GM19023 (cell line): ENCODE data around the gene PLAU.
"Not testable (repeated sequence)": the region's sequence is repeated elsewhere in the genome, so short reads cannot be mapped to it uniquely, and the experiment has no call there.

Source experiments
- ATAC-seq: cut with Tn5 transposase; IDR thresholded peaks from one replicate; pipeline ENCODE4 v1.9.1; 2021; ENCODE audit warnings: mild to moderate bottlenecking, moderate library complexity; ENCODE audit not compliant: unreplicated experiment

The PLAU gene

GRCh38 chr10:73895381-73895780, 15.6 kb upstream of the PLAU start:
- not testable (repeated sequence) for ATAC-seq

- ATAC-seq, result no peak
These were observed 13.2 kb upstream of the PLAU start for GRCh38 chr10:73897693-73898092.

DNA sequence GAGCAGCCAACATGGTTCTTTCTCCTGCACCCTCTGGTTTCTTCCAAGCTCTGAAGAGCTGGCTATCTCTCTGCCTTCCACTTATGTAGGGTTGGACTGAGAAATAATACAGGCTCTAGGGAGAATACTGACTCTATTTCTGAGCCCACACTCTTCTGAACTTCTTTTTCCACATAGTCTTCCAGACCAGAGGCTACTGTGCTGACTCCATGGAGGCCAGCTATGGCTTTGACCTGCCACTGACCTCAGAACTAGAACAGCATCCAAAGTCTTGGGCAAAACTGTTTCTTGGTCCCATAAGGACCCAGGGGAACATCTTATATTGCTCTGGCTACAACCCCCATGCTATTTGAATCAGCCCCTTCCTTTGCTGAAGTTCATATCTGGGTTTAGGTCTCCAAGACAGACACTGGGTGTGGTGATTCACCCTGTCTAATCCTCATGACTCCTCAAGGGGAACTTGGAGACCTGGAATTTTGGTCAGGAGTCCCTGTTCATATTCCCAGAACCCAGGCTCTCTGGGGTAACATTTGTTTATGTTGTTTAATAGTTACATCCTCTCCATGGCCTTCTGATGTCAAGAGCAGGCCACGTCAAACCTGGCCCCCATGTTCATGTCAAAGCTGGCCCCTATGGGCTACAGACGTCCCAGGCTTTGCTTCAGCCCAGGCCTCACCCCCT, 12.1 kb upstream of the PLAU start:
- ATAC-seq, result no peak

DNA sequence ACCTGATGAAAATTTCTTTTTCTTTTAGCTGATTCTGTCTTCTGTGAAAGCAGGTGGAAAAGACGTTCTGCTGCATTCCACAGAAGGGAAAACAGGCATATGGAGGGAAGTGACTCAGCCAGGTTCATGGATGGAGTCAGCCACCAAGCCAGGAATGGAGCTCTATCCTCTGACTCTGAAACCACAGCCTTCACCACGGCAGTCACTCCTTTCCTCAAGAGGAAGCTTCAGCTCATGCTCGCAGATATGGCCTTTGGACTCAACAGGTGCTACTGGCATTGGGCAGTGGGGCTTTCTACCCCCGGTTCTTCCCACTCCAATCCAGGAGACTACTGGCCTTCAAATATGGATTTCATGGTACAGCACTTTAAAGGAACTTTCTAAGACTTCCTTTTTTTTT, 11.5 kb upstream of the PLAU start:
- no peak for ATAC-seq

GRCh38 chr10:73900064-73900463, 10.9 kb upstream of the PLAU start:
- ATAC-seq, result no peak

- no peak for ATAC-seq
These were observed 9.7 kb upstream of the PLAU start for GRCh38 chr10:73901261-73901660.

DNA sequence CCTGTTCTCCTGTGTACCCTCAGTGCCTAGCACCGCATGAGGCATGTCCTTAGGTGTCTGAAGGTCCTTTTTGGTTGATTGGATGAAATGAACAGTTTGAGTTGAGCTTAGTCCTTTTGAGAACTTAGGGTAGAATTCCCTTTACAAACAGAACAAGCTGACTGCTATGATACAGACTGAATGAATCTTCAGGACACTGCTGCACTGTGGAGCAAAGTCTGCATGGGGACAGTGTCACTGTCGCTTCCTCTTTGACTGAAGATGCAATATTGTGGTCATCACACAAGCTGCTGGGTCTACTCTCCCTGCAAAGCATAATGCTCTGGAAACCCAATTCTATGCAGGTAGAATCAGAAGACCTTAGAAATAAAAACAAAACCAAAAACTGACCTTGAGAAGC, 8.6 kb upstream of the PLAU start:
- no peak for ATAC-seq

DNA sequence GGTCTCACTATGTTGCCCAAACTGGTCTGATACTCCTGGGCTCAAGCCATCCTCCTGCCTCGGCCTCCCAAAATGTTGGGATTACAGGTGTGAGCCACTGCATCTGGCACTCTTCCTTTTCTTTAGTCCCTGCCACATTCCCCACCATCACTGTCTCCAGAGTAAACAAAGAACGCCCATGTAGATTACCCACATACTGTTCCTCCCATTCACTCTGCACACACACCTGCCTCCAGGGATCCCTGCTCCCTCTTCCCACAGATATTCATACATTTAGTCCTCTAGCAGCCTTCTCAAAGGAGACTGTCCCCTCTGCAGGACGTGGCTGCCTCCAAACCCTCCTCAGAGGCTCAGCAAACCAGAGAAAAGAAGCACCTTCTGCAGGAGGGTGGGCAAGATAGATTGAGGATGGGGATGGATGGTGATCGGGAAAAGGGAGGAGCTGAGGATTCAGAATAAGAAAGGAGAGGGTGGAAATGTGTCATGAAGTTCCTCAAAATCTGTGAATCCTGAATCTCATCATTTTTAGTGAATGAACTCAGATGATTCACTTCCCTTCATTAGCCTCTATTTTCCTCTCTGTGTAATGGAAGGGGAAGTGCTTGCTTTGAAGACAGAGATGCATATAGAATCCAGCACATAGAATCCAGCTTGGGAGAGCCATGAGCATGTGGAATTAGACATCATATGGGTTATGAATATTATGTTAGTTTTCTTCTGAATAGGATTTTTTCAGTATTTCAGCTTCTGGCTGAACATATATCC, 5.5 kb upstream of the PLAU start:
- no peak for ATAC-seq

- no peak for ATAC-seq
These were observed 4.1 kb upstream of the PLAU start for GRCh38 chr10:73906524-73907447.

DNA sequence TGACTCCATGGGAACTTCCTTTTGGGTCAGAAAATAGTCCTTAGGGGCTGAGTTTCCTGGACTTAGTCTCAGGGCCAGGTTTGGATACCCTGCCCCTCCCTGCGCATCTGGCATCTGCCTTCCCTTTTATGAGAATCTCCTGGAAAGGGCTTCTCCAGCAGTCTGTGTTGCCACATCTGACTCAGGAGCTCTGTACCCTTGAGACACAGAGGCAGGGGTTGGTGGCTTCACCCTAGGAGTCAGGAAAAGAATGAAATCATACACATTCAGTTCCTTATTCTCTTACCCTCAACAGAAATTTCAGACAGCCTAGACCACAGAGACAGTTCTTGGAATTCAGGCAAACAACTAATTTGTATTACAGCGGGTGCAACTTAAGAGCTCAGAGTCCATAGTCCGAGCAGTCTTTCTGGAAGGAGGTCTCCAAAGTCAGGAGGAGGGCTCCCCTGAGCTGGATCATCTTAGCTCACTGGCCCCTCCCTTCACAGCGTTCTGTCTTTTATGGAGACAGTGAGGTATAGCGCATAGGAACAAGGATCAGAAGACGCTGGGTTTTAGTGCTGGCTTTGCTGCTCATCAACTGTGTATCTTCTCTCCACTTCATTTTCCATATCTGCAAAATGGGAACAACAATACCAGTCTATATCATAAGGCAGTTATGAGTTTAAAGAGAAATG, 3.0 kb upstream of the PLAU start:
- ATAC-seq, result no peak

GRCh38 chr10:73908853-73909539, 1.9 kb upstream of the PLAU start:
- peak; percentile 57 for ATAC-seq

GRCh38 chr10:73909540-73910115, 1.3 kb upstream of the PLAU start:
- ATAC-seq, result no peak

DNA sequence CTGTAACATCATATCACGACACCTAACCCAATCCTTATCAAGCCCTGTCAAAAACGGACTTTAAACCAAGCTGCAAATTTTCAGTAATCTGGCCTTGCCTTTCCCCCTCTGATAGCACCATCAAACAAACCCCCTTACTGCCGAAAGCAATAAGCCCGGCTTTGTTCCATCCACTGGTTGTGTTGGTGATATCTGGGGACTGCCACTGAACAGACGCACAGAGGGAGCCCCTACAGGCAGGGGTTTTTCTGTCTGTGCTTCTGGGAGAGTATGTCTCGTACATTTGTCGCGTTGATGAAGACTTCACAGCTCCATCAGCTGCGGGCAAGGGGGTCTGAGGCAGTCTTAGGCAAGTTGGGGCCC, 550 bp upstream of the PLAU start:
- ATAC-seq, result no peak

DNA sequence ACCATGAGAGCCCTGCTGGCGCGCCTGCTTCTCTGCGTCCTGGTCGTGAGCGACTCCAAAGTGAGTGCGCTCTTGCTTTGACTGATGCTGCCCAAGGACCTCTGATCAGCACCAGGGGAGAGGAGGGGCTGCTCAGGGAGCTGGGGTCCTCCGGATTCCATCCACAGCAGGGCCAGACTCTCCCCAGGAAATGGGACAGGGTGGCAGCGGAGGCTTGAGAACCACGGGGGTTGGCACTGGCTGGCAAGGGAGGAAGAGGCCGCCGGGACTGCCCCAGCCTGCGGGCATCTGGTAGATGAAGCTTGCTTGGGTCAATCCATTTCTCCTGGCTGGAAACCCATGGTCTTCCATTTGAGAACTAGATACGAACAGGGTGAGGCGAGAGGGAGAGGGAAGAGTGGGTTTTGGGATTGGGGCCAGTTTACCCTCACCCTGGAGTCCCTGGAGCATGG, 647 bp downstream of the PLAU start:
- no peak for ATAC-seq

DNA sequence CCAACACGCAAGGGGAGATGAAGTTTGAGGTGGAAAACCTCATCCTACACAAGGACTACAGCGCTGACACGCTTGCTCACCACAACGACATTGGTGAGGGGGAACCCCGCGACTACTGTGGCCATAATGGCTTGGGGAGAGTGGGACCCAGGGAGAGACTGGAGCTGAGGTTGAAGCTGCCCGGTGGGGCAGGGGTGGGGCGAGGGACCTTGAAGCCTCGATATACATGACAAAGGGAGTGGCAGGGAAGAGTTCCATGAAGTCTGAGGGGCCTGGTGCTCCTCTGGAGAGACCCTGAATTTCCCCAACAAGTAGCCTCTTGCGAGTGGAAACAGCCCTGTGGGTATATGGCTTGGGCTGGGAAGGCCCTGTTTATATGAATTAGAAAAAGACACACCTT, 3.1 kb downstream of the PLAU start:
- ATAC-seq, result no peak

GRCh38 chr10:73915206-73915851, 4.4 kb downstream of the PLAU start:
- ATAC-seq, result no peak

- ATAC-seq, result no peak
These were observed 6.0 kb downstream of the PLAU start for GRCh38 chr10:73916761-73917470.

- no peak for ATAC-seq
These were observed 6.8 kb downstream of the PLAU start for GRCh38 chr10:73917566-73918305.
